Right renal pelvis (tissue), 4 donors: Measurements from ENCODE around the gene GPX4. TPM values are rescaled to one million over a fixed set of nuclear protein-coding genes. Genes with fewer than 3 reads are reported as not detected.

Experiments
- DNase-seq, 4 donors: peaks; one replicate each; pipeline ENCODE4 v3.0.0-alpha.2; 2013; ENCODE audit warnings: low read depth in 4 of 4, low spot score in 3 of 4, missing footprints in 1 of 4
- polyA plus RNA-seq, 4 donors: library from polyadenylated mRNA; unstranded; fragments of 120-200 nt; gene quantifications; one replicate each; pipeline ENCODE4 v1.2.1, GENCODE V29; 2013; ENCODE audit not compliant: insufficient read length in 4 of 4

GPX4 gene
- polyA plus RNA-seq, 4 donors: 242 to 321 (median 252) TPM

- no peak for DNase-seq
Measured at GRCh38 chr19:1146858-1147780, 43.3 kb downstream of the GPX4 start.

GRCh38 chr19:1147934-1148549, 44.2 kb downstream of the GPX4 start:
- no peak for DNase-seq

GRCh38 chr19:1149259-1150045, 45.7 kb downstream of the GPX4 start:
- DNase-seq: no peak

- DNase-seq: no peak
Measured at GRCh38 chr19:1150333-1151036, 46.7 kb downstream of the GPX4 start.

- no peak for DNase-seq
Measured at GRCh38 chr19:1151037-1151724, 47.4 kb downstream of the GPX4 start.

DNA sequence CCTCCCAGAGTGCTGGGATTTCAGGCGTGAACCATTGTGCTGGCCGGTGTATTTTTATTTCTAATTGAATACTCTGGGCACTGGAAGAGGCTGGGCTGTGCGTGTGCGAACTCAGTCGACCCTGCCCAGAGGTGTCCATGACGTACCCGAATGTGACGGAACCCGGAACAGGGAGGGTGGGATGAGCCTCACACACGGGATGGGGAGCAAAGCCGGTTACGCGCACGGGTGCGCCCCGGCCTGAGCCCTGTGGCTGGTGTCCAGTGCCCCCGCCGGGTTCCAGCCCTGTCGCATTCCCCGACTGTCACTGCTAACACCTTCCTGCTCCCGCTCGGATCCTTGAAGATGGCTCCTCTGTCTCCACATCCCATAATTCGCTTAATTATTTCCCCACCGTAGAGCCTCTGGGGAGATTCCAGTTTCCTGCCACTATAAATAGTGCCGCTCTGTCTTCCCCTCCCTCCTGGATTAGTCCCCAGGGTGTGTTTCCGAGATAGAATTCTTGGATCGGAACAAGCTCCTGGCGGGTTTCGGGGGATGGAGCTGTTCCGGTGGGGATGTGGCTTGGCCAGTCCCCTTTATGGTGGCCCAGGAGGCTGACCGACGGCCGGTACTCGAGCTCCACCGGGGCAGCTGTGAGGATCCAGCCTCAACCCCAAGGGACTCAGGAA, 48.3 kb downstream of the GPX4 start:
- DNase-seq: no peak

DNA sequence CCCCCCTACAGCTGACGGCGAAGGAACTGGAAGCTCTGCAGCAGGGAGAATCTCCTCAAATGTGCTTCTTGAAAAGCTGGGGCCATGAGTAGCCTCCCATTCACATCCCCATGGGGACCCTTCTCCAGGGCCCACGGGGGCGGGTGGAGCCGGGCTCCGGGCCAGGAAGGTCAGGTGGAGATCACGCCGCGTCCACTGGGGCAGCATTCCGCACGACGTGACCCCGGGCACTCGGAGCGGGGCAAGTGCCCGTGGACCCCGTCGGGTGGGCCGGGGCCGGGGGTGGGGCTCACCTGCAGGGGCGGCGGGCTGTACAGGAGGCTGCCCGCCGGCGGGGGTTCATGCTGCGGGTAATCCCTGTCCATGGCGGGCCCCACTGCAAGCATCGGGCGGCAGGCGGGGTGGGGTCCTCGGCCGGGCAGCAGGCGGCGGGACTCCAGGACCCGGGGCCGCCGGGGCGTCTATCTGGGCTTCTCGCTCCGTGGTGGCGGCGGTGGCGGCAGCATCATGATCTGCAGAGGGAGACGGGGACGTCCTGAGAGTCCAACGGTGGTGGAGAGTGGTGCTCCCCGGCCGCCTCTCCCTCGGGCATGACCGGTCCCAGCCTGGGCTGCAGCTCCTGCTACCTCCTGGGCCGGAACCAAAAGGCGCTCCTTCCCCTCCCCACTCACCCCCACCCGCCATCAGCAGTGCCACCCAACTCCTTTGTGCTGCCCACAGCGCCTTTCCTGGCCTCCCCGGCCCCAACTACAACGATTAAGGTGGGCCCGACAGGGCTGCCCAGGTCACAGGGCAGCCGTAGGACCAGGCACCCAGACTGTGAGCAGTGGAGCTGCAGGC, 50.3 kb downstream of the GPX4 start:
- DNase-seq: no peak

GRCh38 chr19:1154731-1155351, 51.0 kb downstream of the GPX4 start:
- no peak for DNase-seq

DNA sequence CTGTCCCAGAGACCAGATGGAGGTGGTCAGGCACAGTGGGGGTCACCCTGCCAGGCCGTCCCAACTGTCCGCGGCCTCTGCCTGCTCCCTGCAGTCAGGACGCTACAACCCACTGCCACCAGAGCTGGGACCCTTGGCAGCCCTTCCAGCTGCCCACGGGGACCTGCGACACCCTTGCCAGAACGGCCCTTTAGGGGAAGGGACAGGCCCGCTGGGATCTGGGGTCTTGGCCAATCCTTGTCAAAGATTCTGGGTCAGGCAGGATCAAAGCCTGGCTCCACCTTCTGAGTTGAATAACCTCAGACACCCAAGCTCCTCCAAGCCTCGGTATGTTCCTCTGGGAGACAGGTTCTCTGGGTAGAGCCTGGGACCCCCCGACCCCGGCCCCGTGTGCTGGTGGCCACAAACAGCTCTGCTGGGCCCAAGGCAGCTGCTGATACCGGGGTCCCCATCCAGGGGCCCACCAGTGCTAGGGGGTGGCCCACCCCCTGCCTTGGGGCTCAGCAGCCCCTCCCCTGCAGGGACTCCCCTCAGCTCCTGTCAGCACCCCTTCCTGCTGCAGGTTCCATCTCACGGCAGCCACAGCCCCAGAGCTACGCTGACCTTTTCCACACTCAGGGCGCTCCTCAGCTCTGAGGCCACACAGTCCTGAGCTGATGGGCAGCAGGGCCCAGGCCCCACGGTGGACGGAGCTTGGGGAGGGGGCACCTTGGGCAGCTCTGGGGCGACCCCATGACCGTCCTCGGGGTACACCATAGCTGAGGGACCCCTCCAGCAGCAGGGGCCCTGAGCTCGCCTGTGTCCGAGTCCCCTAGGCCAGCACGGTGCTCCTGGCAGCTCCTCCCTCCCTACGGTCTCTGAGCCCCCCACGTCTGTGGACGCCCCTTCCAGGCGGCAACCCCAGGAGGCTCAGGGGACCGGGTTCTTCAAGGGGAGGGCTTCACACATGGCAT, 51.8 kb downstream of the GPX4 start:
- DNase-seq: no peak

Other genes with a start within 250 kb of the GPX4 start
- gene CFD, start 244.3 kb upstream of the GPX4 start, polyA plus RNA-seq: 1 to 10 TPM; 2.1 to 5.7 (median 2.6) TPM
- gene MED16, start 210.8 kb upstream of the GPX4 start, polyA plus RNA-seq: 10 to 100 TPM; 57.1 to 70.8 (median 60.7) TPM
- not detected for gene RNU6-9, start 210.5 kb upstream of the GPX4 start, polyA plus RNA-seq
- 10 to 100 TPM; 44.0 to 61.4 (median 46.7) TPM for gene R3HDM4, start 190.8 kb upstream of the GPX4 start, polyA plus RNA-seq
- 1 to 10 TPM in 1 of 4 donors, under 1 TPM in 3; 0.38 to 1.6 (median 0.61) TPM for gene KISS1R, start 186.7 kb upstream of the GPX4 start, polyA plus RNA-seq
- gene ARID3A, start 178.0 kb upstream of the GPX4 start, polyA plus RNA-seq: 10 to 100 TPM; 19.4 to 27.4 (median 22.9) TPM
- gene WDR18, start 119.6 kb upstream of the GPX4 start, polyA plus RNA-seq: 10 to 100 TPM; 33.6 to 78.8 (median 37.7) TPM
- 1 to 10 TPM in 1 of 4 donors, under 1 TPM in 3; 0.44 to 1.3 (median 0.55) TPM for gene GRIN3B, start 103.6 kb upstream of the GPX4 start, polyA plus RNA-seq
- gene TMEM259, start 82.9 kb upstream of the GPX4 start, polyA plus RNA-seq: 100 to 1,000 TPM in 2 of 4 donors, 10 to 100 TPM in 2; 98.1 to 152 (median 101) TPM
- gene RNU6-2, start 82.5 kb upstream of the GPX4 start, polyA plus RNA-seq: not detected
- 100 to 1,000 TPM; 161 to 205 (median 176) TPM for gene CNN2, start 77.4 kb upstream of the GPX4 start, polyA plus RNA-seq
- 1 to 10 TPM; 6.2 to 8.9 (median 7.6) TPM for gene ABCA7, start 63.9 kb upstream of the GPX4 start, polyA plus RNA-seq
- gene ARHGAP45, start 36.8 kb upstream of the GPX4 start, polyA plus RNA-seq: 10 to 100 TPM in 1 of 4 donors, 1 to 10 TPM in 3; 9.3 to 12.8 (median 9.7) TPM
- 100 to 1,000 TPM; 134 to 181 (median 142) TPM for gene POLR2E, start 8.6 kb upstream of the GPX4 start, polyA plus RNA-seq
- gene SBNO2, start 70.3 kb downstream of the GPX4 start, polyA plus RNA-seq: 10 to 100 TPM; 11.8 to 23.5 (median 14.0) TPM
- gene STK11, start 101.8 kb downstream of the GPX4 start, polyA plus RNA-seq: 10 to 100 TPM; 50.1 to 65.9 (median 53.3) TPM
- 1 to 10 TPM; 1.6 to 5.3 (median 1.7) TPM for gene CBARP, start 134.0 kb downstream of the GPX4 start, polyA plus RNA-seq
- gene ATP5F1D, start 137.8 kb downstream of the GPX4 start, polyA plus RNA-seq: 100 to 1,000 TPM in 2 of 4 donors, 10 to 100 TPM in 2; 85.5 to 156 (median 99.3) TPM
- 10 to 100 TPM; 50.1 to 66.0 (median 52.7) TPM for gene MIDN, start 144.6 kb downstream of the GPX4 start, polyA plus RNA-seq
- gene CIRBP, start 165.3 kb downstream of the GPX4 start, polyA plus RNA-seq: 100 to 1,000 TPM; 713 to 749 (median 717) TPM
- gene FAM174C, start 171.5 kb downstream of the GPX4 start, polyA plus RNA-seq: 10 to 100 TPM; 18.7 to 30.6 (median 19.8) TPM
- 1 to 10 TPM; 1.6 to 4.0 (median 2.1) TPM for gene EFNA2, start 181.9 kb downstream of the GPX4 start, polyA plus RNA-seq